SK-N-SH treated with all-trans-retinoic acid at 6 μM for 48 hours (cell line): ENCODE data around the gene KCNK5.

Experiments
- ATAC-seq: fragments of 200-7000 bp; cut with Tn5 transposase; 3 replicates; pipeline ENCODE4 v1.9.1; 2020; ENCODE audit warnings: mild to moderate bottlenecking, moderate library complexity
- ARNTL ChIP-seq: fragments of 450-650 bp; formaldehyde crosslinking; IDR thresholded peaks from 2 replicates; pipeline ENCODE4 v1.5.0; 2020; ENCODE audit warnings: low read depth, mild to moderate bottlenecking, moderate library complexity, borderline replicate concordance
- CREB5 ChIP-seq: fragments of 250-450 bp; sonication (Bioruptor Pico); IDR thresholded peaks from 2 replicates; pipeline ENCODE4 v1.5.1; 2020; ENCODE audit warnings: low read depth, mild to moderate bottlenecking, moderate library complexity
- CSDC2 ChIP-seq: fragments of 250-450 bp; sonication (Bioruptor Pico); IDR thresholded peaks from 2 replicates; pipeline ENCODE4 v1.5.0; 2020; ENCODE audit warnings: mild to moderate bottlenecking, moderate library complexity
- CSRNP3 ChIP-seq: fragments of 250-450 bp; sonication (Bioruptor Pico); IDR thresholded peaks from 2 replicates; pipeline ENCODE4 v1.5.1; 2021; ENCODE audit warnings: mild to moderate bottlenecking, moderate library complexity
- GLIS3 ChIP-seq: fragments of 250-450 bp; sonication (Bioruptor Pico); IDR thresholded peaks from 2 replicates; pipeline ENCODE4 v1.5.0; 2020; ENCODE audit warnings: mild to moderate bottlenecking, moderate library complexity
- ISL1 ChIP-seq: fragments of 250-450 bp; sonication (Bioruptor Pico); IDR thresholded peaks from 2 replicates; pipeline ENCODE4 v2.1.2; 2022; ENCODE audit warnings: mild to moderate bottlenecking, moderate library complexity
- PPARA ChIP-seq: fragments of 250-450 bp; sonication (Bioruptor Pico); IDR thresholded peaks from 2 replicates; pipeline ENCODE4 v1.5.0; 2020; ENCODE audit warnings: mild to moderate bottlenecking, borderline replicate concordance
- RARB ChIP-seq: fragments of 250-450 bp; sonication (Bioruptor Pico); IDR thresholded peaks from 2 replicates; pipeline ENCODE4 v1.8.0; 2021; ENCODE audit warnings: mild to moderate bottlenecking, moderate library complexity
- SNAI2 ChIP-seq: fragments of 250-450 bp; sonication (Bioruptor Pico); IDR thresholded peaks from 2 replicates; pipeline ENCODE4 v1.5.0; 2020; ENCODE audit warnings: mild to moderate bottlenecking, moderate library complexity
- TCF4 ChIP-seq: fragments of 250-450 bp; sonication (Bioruptor Pico); IDR thresholded peaks from 2 replicates; pipeline ENCODE4 v1.8.0; 2021; ENCODE audit warnings: mild to moderate bottlenecking, moderate library complexity, borderline replicate concordance
- TOX ChIP-seq: fragments of 250-450 bp; sonication (Bioruptor Pico); IDR thresholded peaks from 2 replicates; pipeline ENCODE4 v1.8.0; 2021; ENCODE audit warnings: mild to moderate bottlenecking, moderate library complexity, borderline replicate concordance
- TSHZ2 ChIP-seq: fragments of 250-450 bp; sonication (Bioruptor Pico); IDR thresholded peaks from 2 replicates; pipeline ENCODE4 v1.5.0; 2020; ENCODE audit warnings: mild to moderate bottlenecking, moderate library complexity
- ZC3H10 ChIP-seq: fragments of 250-450 bp; sonication (Bioruptor Pico); IDR thresholded peaks from 2 replicates; pipeline ENCODE4 v1.5.1; 2021; ENCODE audit warnings: mild to moderate bottlenecking, moderate library complexity
- ZFP30 ChIP-seq: fragments of 450-650 bp; formaldehyde crosslinking; IDR thresholded peaks from 2 replicates; pipeline ENCODE4 v1.5.0; 2022; ENCODE audit warnings: mild to moderate bottlenecking, moderate library complexity
- ZNF565 ChIP-seq: fragments of 450-650 bp; formaldehyde crosslinking; conservative IDR thresholded peaks from 2 replicates; pipeline ENCODE4 v1.5.0; 2020; ENCODE audit warnings: low read depth, mild to moderate bottlenecking, moderate library complexity
- ZNF70 ChIP-seq: fragments of 450-650 bp; formaldehyde crosslinking; IDR thresholded peaks from 2 replicates; pipeline ENCODE4 v1.5.0; 2020; ENCODE audit warnings: mild to moderate bottlenecking, moderate library complexity
- ZNF8 ChIP-seq: fragments of 450-650 bp; formaldehyde crosslinking; IDR thresholded peaks from 2 replicates; pipeline ENCODE4 v1.5.0; 2020; ENCODE audit warnings: mild to moderate bottlenecking, moderate library complexity
- TF ChIP-seq, protein P1 (sequence below): fragments of 250-450 bp; sonication (Bioruptor Pico); IDR thresholded peaks from 2 replicates; pipeline ENCODE4 v1.8.0; 2020; ENCODE audit warnings: mild to moderate bottlenecking, moderate library complexity, borderline replicate concordance
- TF ChIP-seq, protein P2 (sequence below): fragments of 250-450 bp; sonication (Bioruptor Pico); IDR thresholded peaks from 2 replicates; pipeline ENCODE4 v1.8.0; 2021; ENCODE audit warnings: low read depth, mild to moderate bottlenecking, moderate library complexity, borderline replicate concordance

KCNK5 gene

GRCh38 chr6:39247667-39248194, 18.5 kb upstream of the KCNK5 start:
- TF ChIP-seq, protein P1, sequence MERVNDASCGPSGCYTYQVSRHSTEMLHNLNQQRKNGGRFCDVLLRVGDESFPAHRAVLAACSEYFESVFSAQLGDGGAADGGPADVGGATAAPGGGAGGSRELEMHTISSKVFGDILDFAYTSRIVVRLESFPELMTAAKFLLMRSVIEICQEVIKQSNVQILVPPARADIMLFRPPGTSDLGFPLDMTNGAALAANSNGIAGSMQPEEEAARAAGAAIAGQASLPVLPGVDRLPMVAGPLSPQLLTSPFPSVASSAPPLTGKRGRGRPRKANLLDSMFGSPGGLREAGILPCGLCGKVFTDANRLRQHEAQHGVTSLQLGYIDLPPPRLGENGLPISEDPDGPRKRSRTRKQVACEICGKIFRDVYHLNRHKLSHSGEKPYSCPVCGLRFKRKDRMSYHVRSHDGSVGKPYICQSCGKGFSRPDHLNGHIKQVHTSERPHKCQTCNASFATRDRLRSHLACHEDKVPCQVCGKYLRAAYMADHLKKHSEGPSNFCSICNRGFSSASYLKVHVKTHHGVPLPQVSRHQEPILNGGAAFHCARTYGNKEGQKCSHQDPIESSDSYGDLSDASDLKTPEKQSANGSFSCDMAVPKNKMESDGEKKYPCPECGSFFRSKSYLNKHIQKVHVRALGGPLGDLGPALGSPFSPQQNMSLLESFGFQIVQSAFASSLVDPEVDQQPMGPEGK (CRISPR knock-in tag) = no peak
- ATAC-seq = no peak

- TF ChIP-seq ZNF70 (CRISPR knock-in tag) (no peak), ZC3H10 (CRISPR knock-in tag) (no peak), SNAI2 (CRISPR knock-in tag) (no peak), TOX (CRISPR knock-in tag) (no peak), ISL1 (no peak), ARNTL (CRISPR knock-in tag) (no peak), CSRNP3 (CRISPR knock-in tag) (no peak), CSDC2 (no peak), CREB5 (no peak), ZNF565 (CRISPR knock-in tag) (no peak), RARB (CRISPR knock-in tag) (no peak), TSHZ2 (no peak), PPARA (CRISPR knock-in tag) (no peak), TCF4 (no peak), ZNF8 (CRISPR knock-in tag) (no peak), GLIS3 (CRISPR knock-in tag) (no peak)
- TF ChIP-seq, protein P2, sequence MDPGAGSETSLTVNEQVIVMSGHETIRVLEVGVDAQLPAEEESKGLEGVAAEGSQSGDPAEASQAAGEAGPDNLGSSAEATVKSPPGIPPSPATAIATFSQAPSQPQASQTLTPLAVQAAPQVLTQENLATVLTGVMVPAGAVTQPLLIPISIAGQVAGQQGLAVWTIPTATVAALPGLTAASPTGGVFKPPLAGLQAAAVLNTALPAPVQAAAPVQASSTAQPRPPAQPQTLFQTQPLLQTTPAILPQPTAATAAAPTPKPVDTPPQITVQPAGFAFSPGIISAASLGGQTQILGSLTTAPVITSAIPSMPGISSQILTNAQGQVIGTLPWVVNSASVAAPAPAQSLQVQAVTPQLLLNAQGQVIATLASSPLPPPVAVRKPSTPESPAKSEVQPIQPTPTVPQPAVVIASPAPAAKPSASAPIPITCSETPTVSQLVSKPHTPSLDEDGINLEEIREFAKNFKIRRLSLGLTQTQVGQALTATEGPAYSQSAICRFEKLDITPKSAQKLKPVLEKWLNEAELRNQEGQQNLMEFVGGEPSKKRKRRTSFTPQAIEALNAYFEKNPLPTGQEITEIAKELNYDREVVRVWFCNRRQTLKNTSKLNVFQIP = no peak
- TF ChIP-seq, protein P1 (CRISPR knock-in tag) = no peak
- ATAC-seq = no peak
Observed at GRCh38 chr6:39243809-39244208, 14.5 kb upstream of the KCNK5 start.

DNA sequence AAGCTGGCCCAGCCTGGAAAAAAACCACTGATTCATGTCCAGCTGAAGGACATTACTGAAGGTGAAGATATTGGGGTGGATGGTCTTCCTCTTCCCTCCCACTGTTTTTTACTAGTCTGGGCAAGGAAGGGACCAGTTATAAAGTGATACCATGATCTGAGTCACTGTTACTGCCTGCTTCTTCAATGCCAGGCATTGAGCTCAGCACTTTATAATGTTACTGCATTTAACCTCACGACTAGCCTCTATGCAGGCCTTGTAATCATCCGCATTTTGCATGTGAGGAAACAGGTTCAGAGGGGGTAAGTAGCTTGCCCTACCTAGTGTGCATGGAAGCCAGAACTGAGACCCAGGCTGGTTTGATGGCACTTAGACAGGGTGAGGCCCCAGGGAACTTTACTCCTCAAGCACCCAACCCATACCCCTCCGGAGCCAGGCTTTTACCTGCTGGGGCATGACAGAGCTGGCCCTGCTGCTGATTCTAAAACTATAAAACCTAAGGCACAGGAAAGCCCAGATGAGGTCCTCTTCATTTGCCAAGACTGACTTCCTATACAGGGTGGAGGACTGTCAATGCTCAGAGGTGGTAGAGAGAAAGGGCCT, 11.0 kb upstream of the KCNK5 start:
- no peak for ATAC-seq
- TF ChIP-seq, protein P1 (CRISPR knock-in tag) = no peak
- TF ChIP-seq CREB5 (no peak), ZFP30 (CRISPR knock-in tag) (no peak), RARB (CRISPR knock-in tag) (no peak), ZNF8 (CRISPR knock-in tag) (no peak)
